ENCODE measurements around the gene CCDC54.

DNA sequence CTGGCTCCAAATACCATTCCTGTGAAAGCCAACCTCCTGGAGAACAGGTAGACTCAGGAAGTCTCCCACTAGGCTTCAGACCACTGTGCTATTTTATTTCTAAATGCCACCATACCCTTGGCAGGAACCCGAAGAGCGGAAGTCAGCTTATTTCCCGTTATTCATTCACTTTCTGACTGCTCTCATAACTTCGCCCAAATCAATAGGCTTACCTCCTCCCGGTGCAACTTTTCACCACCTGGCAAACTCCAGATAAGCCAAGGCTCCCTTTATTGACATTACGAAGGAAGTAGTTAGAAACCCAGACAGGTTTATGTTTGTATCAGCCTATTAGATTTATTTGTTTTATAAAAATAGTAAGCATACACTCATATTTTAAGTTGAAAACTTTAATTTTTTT lies 3.3 kb upstream of the CCDC54 start:
- TF ChIP-seq, protein P1, sequence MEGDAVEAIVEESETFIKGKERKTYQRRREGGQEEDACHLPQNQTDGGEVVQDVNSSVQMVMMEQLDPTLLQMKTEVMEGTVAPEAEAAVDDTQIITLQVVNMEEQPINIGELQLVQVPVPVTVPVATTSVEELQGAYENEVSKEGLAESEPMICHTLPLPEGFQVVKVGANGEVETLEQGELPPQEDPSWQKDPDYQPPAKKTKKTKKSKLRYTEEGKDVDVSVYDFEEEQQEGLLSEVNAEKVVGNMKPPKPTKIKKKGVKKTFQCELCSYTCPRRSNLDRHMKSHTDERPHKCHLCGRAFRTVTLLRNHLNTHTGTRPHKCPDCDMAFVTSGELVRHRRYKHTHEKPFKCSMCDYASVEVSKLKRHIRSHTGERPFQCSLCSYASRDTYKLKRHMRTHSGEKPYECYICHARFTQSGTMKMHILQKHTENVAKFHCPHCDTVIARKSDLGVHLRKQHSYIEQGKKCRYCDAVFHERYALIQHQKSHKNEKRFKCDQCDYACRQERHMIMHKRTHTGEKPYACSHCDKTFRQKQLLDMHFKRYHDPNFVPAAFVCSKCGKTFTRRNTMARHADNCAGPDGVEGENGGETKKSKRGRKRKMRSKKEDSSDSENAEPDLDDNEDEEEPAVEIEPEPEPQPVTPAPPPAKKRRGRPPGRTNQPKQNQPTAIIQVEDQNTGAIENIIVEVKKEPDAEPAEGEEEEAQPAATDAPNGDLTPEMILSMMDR (IDR thresholded peaks at IDR 0.05), result no peak
- no peak for TF ChIP-seq EZH2 (IDR thresholded peaks at IDR 0.05)

All from neural progenitor cell (in vitro differentiated cells).